Hepatocyte (in vitro differentiated cells): ENCODE measurements around the gene ATP6V0E1.

Source experiments
- CTCF ChIP-seq: fragments of 200-600 bp; sonication (generic); IDR thresholded peaks from 2 replicates; pipeline ENCODE4 v1.5.1; 2016; ENCODE audit warnings: antibody characterized with exemption, mild to moderate bottlenecking; ENCODE audit not compliant: poor library complexity
- EZH2 ChIP-seq: fragments of 200-600 bp; sonication (generic); IDR thresholded peaks from 2 replicates; pipeline ENCODE4 v1.6.1; 2016; ENCODE audit warnings: antibody characterized with exemption, mild to moderate bottlenecking, borderline replicate concordance
- EZH2phosphoT487 ChIP-seq: fragments of 200-600 bp; sonication (generic); IDR thresholded peaks from one replicate; pipeline ENCODE4 v1.6.1; 2018; ENCODE audit warnings: antibody characterized with exemption, mild to moderate bottlenecking, low read depth, moderate library complexity; ENCODE audit not compliant: unreplicated experiment, severe bottlenecking

- TF ChIP-seq CTCF: no peak
- no peak for TF ChIP-seq EZH2phosphoT487
- TF ChIP-seq EZH2: no peak
Observed at GRCh38 chr5:172958331-172959046, 25.1 kb upstream of the ATP6V0E1 start.
